K562 (cell line): Measurements from ENCODE around the gene RPS27. TPM values are rescaled to one million over a fixed set of nuclear protein-coding genes. Genes with fewer than 3 reads are reported as not detected.

Source experiments
- ATAC-seq: fragments of 200-7000 bp; cut with Tn5 transposase; 3 replicates; pipeline ENCODE4 v1.9.1; 2020; ENCODE audit warnings: moderate library complexity
- BruUV-seq: library from RNA; stranded (reverse); fragments of 400-500 nt; replicated peaks from 2 replicates; lab custom pipeline; 2021; lab: Mats Ljungman, UMichigan
- CTCF ChIA-PET: fragments of 300-600 bp; formaldehyde crosslinking; extraction: SDS; loops from one replicate; lab custom pipeline; 2021; ENCODE audit warnings: low intra/inter-chr PET ratio; lab: Yijun Ruan, JAX
- POLR2A ChIA-PET: fragments of 300-600, 350-650 bp; sonication (Branson Sonifier 250); formaldehyde crosslinking; extraction: SDS; loops from one replicate; lab custom pipeline; 2021; ENCODE audit warnings: antibody characterized with exemption, inconsistent platforms; lab: Yijun Ruan, JAX
- DNase-seq, 4 experiments: peaks; one replicate each; pipeline versions ENCODE4 v3.0.0 to v3.0.0-alpha.2; 2011 to 2018; ENCODE audit warnings: low spot score in 3 of 4, mixed read lengths in 3 of 4; ENCODE audit errors: extremely low read depth in 1 of 4
- FAIRE-seq: peaks from 2 replicates; lab custom pipeline; 2011; peaks lifted over from hg19 to GRCh38; lab: Jason Lieb, UNC
- H2AFZ ChIP-seq: 2 replicates; pipeline ENCODE4 v1.6.0; 2011; ENCODE audit warnings: low read depth, low read length, control low read depth, inconsistent platforms
- H3K27ac ChIP-seq: fragments of 200-600 bp; 3 replicates; pipeline ENCODE4 v1.8.0; 2011; ENCODE audit warnings: low read depth, mild to moderate bottlenecking, control low read depth, inconsistent platforms, low read length, moderate library complexity, mixed read lengths; ENCODE audit errors: extremely low read depth
- H3K27me3 ChIP-seq, 2 experiments: fragments of 300-600 bp in 1 of 2; 2 replicates in 1 of 2; 3 replicates in 1 of 2; pipeline versions ENCODE4 v1.6.0 to v1.8.0; 2011; ENCODE audit warnings: inconsistent platforms in 2 of 2, low read length in 2 of 2, mild to moderate bottlenecking in 1 of 2, mixed read lengths in 1 of 2, moderate library complexity in 1 of 2; ENCODE audit not compliant: control insufficient read depth in 2 of 2, insufficient read depth in 2 of 2
- H3K36me3 ChIP-seq: fragments of 300-600 bp; 3 replicates; pipeline ENCODE4 v1.8.0; 2011; ENCODE audit warnings: mild to moderate bottlenecking, low read length, inconsistent platforms; ENCODE audit not compliant: control insufficient read depth, insufficient read depth
- H3K4me1 ChIP-seq, 2 experiments: fragments of 200-600 bp in 1 of 2; replicated peaks in 1 of 2; 2 replicates in 1 of 2; 3 replicates in 1 of 2; pipeline versions ENCODE4 v1.5.1 to v1.8.0; 2011; ENCODE audit warnings: inconsistent platforms in 2 of 2, low read length in 2 of 2, mild to moderate bottlenecking in 1 of 2, mixed read lengths in 1 of 2, moderate library complexity in 1 of 2; ENCODE audit not compliant: control insufficient read depth in 2 of 2, insufficient read depth in 2 of 2
- H3K4me2 ChIP-seq: 2 replicates; pipeline ENCODE4 v1.6.1; 2011; ENCODE audit warnings: low read length, control low read depth, inconsistent platforms, mixed read lengths; ENCODE audit not compliant: insufficient read depth
- H3K4me3 ChIP-seq: fragments of 200-600 bp; sonication (generic), shearing (Covaris generic); 2 replicates; pipeline ENCODE4 v1.5.1; 2016; ENCODE audit warnings: control low read depth, inconsistent platforms
- H3K79me2 ChIP-seq: fragments of 200-600 bp; 3 replicates; pipeline ENCODE4 v1.8.0; 2011; ENCODE audit warnings: low read length, inconsistent platforms; ENCODE audit not compliant: control insufficient read depth, insufficient read depth
- H3K9ac ChIP-seq, 2 experiments: 2 replicates each; pipeline versions ENCODE4 v1.6.0 to v1.6.1; 2011; ENCODE audit warnings: low read depth in 2 of 2, low read length in 2 of 2, control low read depth in 1 of 2, inconsistent platforms in 1 of 2, mild to moderate bottlenecking in 1 of 2, mixed read lengths in 1 of 2; ENCODE audit not compliant: insufficient read depth in 1 of 2
- H3K9me1 ChIP-seq: one replicate; pipeline ENCODE4 v1.6.0; 2011; ENCODE audit warnings: inconsistent platforms, mild to moderate bottlenecking, low read length, moderate library complexity; ENCODE audit not compliant: control insufficient read depth, insufficient read depth
- H3K9me3 ChIP-seq: replicated peaks from 2 replicates; pipeline ENCODE4 v1.5.1; 2011; ENCODE audit warnings: low read depth, low read length, inconsistent platforms; ENCODE audit not compliant: control insufficient read depth, insufficient read depth
- H4K20me1 ChIP-seq: replicated peaks from 2 replicates; pipeline ENCODE4 v1.6.1; 2011; ENCODE audit warnings: low read length, inconsistent platforms, mixed read lengths; ENCODE audit not compliant: control insufficient read depth, insufficient read depth
- ELK1 ChIP-seq: sonication (generic); formaldehyde crosslinking; IDR thresholded peaks from 2 replicates; pipeline ENCODE4 v1.8.1; 2022; ENCODE audit warnings: missing genetic modification reagents
- EZH2 ChIP-seq: IDR thresholded peaks from 2 replicates; pipeline ENCODE4 v1.6.1; 2012; ENCODE audit warnings: low read depth, mild to moderate bottlenecking, inconsistent platforms, low read length, borderline replicate concordance
- FOXA3 ChIP-seq, 2 experiments: fragments of 450-650 bp in 1 of 2; sonication (generic) in 1 of 2; formaldehyde crosslinking; IDR thresholded peaks in 1 of 2; conservative IDR thresholded peaks in 1 of 2; 2 replicates each; pipeline versions ENCODE4 v1.4.0 to v1.8.0; 2020 to 2022; ENCODE audit warnings: mild to moderate bottlenecking in 2 of 2, missing genetic modification reagents in 1 of 2
- FOXK2 ChIP-seq, 2 experiments: fragments of 450-650 bp; IDR thresholded peaks in 1 of 2; conservative IDR thresholded peaks in 1 of 2; 2 replicates each; pipeline ENCODE4 v1.6.1; 2016; ENCODE audit warnings: low read depth in 2 of 2, mild to moderate bottlenecking in 1 of 2
- GABPB1 ChIP-seq: sonication (generic); formaldehyde crosslinking; IDR thresholded peaks from 2 replicates; pipeline ENCODE4 v1.8.0; 2022; ENCODE audit warnings: mild to moderate bottlenecking, missing genetic modification reagents
- HDAC8 ChIP-seq: fragments of 450-650 bp; IDR thresholded peaks from 2 replicates; pipeline ENCODE4 v1.6.1; 2016; ENCODE audit warnings: mild to moderate bottlenecking, missing genetic modification characterization, moderate library complexity, missing compliant biosample characterization
- KHSRP ChIP-seq: fragments of 450-650 bp; IDR thresholded peaks from 2 replicates; pipeline ENCODE4 v1.6.1; 2017
- POLR2A ChIP-seq: fragments of 450-650 bp; conservative IDR thresholded peaks from 2 replicates; pipeline ENCODE4 v1.6.1; 2016
- SAFB2 ChIP-seq: fragments of 200-400 bp; formaldehyde crosslinking; IDR thresholded peaks from 2 replicates; pipeline ENCODE4 v1.6.1; 2018; ENCODE audit warnings: borderline replicate concordance, low read length, low read depth, moderate library complexity; ENCODE audit not compliant: severe bottlenecking
- ZFP30 ChIP-seq: fragments of 250-450 bp; sonication (Bioruptor Pico); IDR thresholded peaks from 2 replicates; pipeline ENCODE4 v1.8.0; 2022; ENCODE audit warnings: moderate library complexity, mild to moderate bottlenecking, inconsistent platforms, borderline replicate concordance
- ZFP36 ChIP-seq: fragments of 150-350 bp; IDR thresholded peaks from 2 replicates; pipeline ENCODE4 v1.6.1; 2018; ENCODE audit warnings: low read length, low read depth; ENCODE audit not compliant: partially characterized antibody
- ZNF232 ChIP-seq: sonication (generic); formaldehyde crosslinking; IDR thresholded peaks from 2 replicates; pipeline ENCODE4 v1.8.0; 2022; ENCODE audit warnings: mild to moderate bottlenecking, missing genetic modification reagents
- ZNF354B ChIP-seq: fragments of 250-450 bp; sonication (Bioruptor Pico); IDR thresholded peaks from 2 replicates; pipeline ENCODE4 v1.4.0; 2020
- WGBS: fragments of 100-300 bp; shearing (Covaris generic); methylation state at CpG from one replicate; pipeline ENCODE4 v1.1.6; 2016; ENCODE audit warnings: low coverage, mixed read lengths; ENCODE audit not compliant: insufficient coverage; ENCODE audit errors: missing lambda C conversion rate; 5-methylcytosine and 5-hydroxymethylcytosine counted together
- in situ Hi-C: fragments of 300-500 bp; cut with MboI; formaldehyde crosslinking; loops from 4 replicates; pipeline ENCODE4 v1.15.0; 2018; ENCODE audit warnings: inconsistent platforms, mixed read lengths
- intact Hi-C: fragments of 100-400 bp; cut with micrococcal nuclease; formaldehyde crosslinking; loops from 2 replicates; pipeline ENCODE4 v1.14.2; 2022
- polyA plus RNA-seq, 8 experiments: library from polyadenylated mRNA; depleted of rRNA in 4 of 8; stranded (reverse) in 5 of 8; unstranded in 3 of 8; fragments of >200 nt; fragmentation: Nextera tagmentation in 2 of 8; fragmentation: Illumina TruSeq in 1 of 8; extraction: Ambion mirVana in 2 of 8; extraction: Trizol in 1 of 8; gene quantifications; 2 replicates each; pipeline versions ENCODE4 v1.2.1 to v1.2.3, GENCODE V29; 2011 to 2014; ENCODE audit warnings: inconsistent platforms in 1 of 8, missing spikeins in 1 of 8
- total RNA-seq, 7 experiments: library from RNA; depleted of rRNA in 6 of 7; stranded (reverse); fragments of >200 nt in 6 of 7; fragmentation: Illumina TruSeq in 2 of 7; extraction: Trizol in 2 of 7; gene quantifications; 2 replicates each; pipeline versions ENCODE4 v1.2.1 to v1.2.3, GENCODE V29; 2011 to 2021; ENCODE audit warnings: low replicate concordance in 1 of 7
- TF ChIP-seq, protein P1 (sequence below), 2 experiments: fragments of 450-650 bp in 1 of 2; sonication (generic) in 1 of 2; formaldehyde crosslinking in 1 of 2; IDR thresholded peaks in 1 of 2; conservative IDR thresholded peaks in 1 of 2; 2 replicates each; pipeline versions ENCODE4 v1.6.1 to v1.8.1; 2016 to 2023; ENCODE audit warnings: mild to moderate bottlenecking in 2 of 2, moderate library complexity in 2 of 2, inconsistent platforms in 1 of 2, missing genetic modification reagents in 1 of 2
- TF ChIP-seq, protein P2 (sequence below): sonication (generic); formaldehyde crosslinking; IDR thresholded peaks from 2 replicates; pipeline ENCODE4 v1.8.0; 2022; ENCODE audit warnings: missing genetic modification reagents, mild to moderate bottlenecking, borderline replicate concordance

RPS27 gene
- total and polyA plus RNA-seq, 9 of the 15 experiments (the other 6 are each of a cell fraction or from before 2014, with no cell fraction given): 2,091 to 9,377 (median 6,706) TPM

GRCh38 chr1:153961421-153961820, 29.1 kb upstream of the RPS27 start (continued):
- TF ChIP-seq FOXA3 (CRISPR knock-in tag; conservative IDR thresholded peaks at IDR 0.05 in 1 of 2, IDR thresholded peaks at IDR 0.05 in 1 of 2) (no peak), GABPB1 (CRISPR knock-in tag) (no peak), ZFP36 (no peak)
- TF ChIP-seq, all 486 proteins: peak for 0

GRCh38 chr1:153962088-153963029, 28.2 kb upstream of the RPS27 start:
- in situ Hi-C loops: no loop called here
- Histone ChIP-seq H3K4me1 (peaks cover 22 to 42% of the 10 kb centered on the region in 2 experiments; a peak in 4 of 5 replicates), H2AFZ (peak overlapping the region; percentile 87)
- TF ChIP-seq, protein P1, sequence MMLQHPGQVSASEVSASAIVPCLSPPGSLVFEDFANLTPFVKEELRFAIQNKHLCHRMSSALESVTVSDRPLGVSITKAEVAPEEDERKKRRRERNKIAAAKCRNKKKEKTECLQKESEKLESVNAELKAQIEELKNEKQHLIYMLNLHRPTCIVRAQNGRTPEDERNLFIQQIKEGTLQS (IDR thresholded peaks at IDR 0.05): peak; percentile 83
- TF ChIP-seq, protein P1 (CRISPR knock-in tag; conservative IDR thresholded peaks at IDR 0.05): no peak
- TF ChIP-seq FOXK2 (conservative IDR thresholded peaks at IDR 0.05 in 1 of 2, IDR thresholded peaks at IDR 0.05 in 1 of 2; ENCODE audit: low read depth in 2 of 2): no peak
- TF ChIP-seq POLR2A: no peak
- no peak for TF ChIP-seq ZFP30 (CRISPR knock-in tag)
- TF ChIP-seq, protein P2, sequence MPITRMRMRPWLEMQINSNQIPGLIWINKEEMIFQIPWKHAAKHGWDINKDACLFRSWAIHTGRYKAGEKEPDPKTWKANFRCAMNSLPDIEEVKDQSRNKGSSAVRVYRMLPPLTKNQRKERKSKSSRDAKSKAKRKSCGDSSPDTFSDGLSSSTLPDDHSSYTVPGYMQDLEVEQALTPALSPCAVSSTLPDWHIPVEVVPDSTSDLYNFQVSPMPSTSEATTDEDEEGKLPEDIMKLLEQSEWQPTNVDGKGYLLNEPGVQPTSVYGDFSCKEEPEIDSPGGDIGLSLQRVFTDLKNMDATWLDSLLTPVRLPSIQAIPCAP (CRISPR knock-in tag): no peak
- no peak for TF ChIP-seq EZH2
- TF ChIP-seq ZNF232: no peak
- no peak for TF ChIP-seq ZNF354B (CRISPR knock-in tag)
- TF ChIP-seq ELK1 (CRISPR knock-in tag): no peak
- no peak for TF ChIP-seq KHSRP
- no peak for TF ChIP-seq HDAC8 (tag)
- TF ChIP-seq SAFB2: no peak

More at GRCh38 chr1:153962088-153963029, 28.2 kb upstream of the RPS27 start:
- Histone ChIP-seq H3K79me2 (peaks cover 65% of the 10 kb centered on the region), H3K4me3 (peak overlapping the region; percentile 74), H3K36me3 (peaks cover 28% of the 10 kb centered on the region; the same call in 2 of the 3 replicates), H3K9me1 (no peaks in the 10 kb centered on the region), H3K4me2 (peak overlapping the region; percentile 89), H3K27me3 (no peaks in the 10 kb centered on the region), H3K9me3 (no peaks in the 10 kb centered on the region), H3K27ac (peak overlapping the region; percentile 81), H4K20me1 (no peaks in the 10 kb centered on the region), H3K9ac (peak overlapping the region; percentile 85 to 95)
- intact Hi-C loops: no loop called here
- DNase-seq: peak in 1 of 4 experiments; percentile 43
- 10% methylated on average over 14 of the region's 16 CpGs for WGBS
- ChIA-PET POLR2A (interaction anchor here (0.6 to 3.0 kb wide), 10 partner anchors 9 to 40 kb away, joined by 3 to 37 read pairs (median 5); partner anchors contain the start of genes DENND4B, JTB and RPS27), CTCF (interaction anchor here (0.6 kb wide), 1 partner anchor 15 kb away, joined by 3 read pairs; no protein-coding TSS in a partner anchor)
- BruUV-seq: no TSS peak
- ATAC-seq: no peak
- FAIRE-seq: peak; percentile 65
